Measurements from ENCODE around the gene NSD2.
A peak's percentile ranks its signal among the peaks of the same experiment; 100 is the strongest.

Gene NSD2

DNA sequence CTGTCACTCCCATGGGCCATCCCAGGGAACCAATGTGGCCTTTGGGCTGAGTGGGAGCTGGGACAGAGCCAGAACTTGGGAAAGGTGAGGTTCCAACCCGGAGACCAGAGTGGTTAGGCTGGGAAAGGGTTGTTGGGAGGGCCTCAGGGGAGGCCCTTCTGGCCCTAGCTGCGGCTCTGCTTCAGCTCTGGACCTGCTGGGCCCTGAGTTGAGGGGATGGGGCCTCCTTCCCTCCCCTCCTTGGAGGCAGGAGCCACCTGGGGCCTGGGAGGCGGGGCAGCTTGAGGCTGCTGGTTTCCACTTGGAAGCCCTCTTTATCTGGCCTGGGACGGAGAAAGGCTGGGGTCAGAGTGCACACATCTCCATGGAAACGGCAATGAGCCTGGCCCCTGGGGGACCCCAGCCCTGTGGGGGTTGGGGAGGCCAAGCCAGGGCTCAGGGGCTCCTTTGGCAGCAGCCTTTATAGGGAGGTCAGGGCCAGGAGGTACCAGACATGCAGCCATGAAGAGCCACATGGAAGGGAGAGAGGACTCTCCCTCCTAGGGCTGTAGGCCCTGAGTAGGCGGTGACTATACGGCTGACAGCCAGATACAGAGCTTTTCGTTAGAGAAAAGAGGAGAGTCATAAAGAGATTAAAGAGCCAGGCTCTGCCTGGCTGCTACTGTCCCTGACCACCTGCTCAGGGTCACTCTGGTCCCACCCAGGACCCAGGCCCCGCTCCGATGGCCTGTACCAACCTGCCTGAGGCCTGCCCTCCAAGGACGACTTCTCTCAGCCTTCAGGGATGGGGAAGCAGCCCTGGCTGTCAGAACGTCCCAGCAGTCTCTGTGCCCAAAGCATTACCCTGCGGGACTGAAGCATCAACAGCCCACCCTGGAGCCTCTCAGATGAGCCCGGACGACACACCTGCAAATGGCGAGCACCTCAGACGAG is 6.9 kb upstream of the NSD2 start:
- no peak for DNase-seq (ENCODE audit: low spot score)

GRCh38 chr4:1866189-1866661 is 5.0 kb upstream of the NSD2 start:
- DNase-seq (ENCODE audit: low spot score): no peak

DNA sequence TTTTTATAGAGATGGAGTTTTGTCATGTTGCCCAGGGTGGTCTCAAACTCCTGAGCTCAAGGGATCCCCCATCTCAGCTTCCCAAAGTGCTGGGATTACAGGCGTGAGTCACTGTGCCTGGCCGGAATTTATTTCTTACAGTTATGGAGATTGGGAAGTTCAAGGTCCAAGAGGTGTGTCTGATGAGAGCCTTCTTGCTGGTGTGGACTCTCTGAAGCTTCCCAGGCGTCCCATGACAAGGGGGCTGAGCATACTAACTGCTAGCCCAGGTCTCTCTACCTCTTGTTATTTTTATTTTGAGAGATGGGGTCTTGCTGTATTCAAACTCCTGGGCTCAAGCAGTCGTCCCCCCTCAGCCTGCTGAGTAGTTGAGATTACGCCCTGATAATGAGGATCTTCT is 2.9 kb upstream of the NSD2 start:
- DNase-seq (ENCODE audit: low spot score): no peak

- DNase-seq (ENCODE audit: low spot score): no peak
These were observed 2.3 kb upstream of the NSD2 start for GRCh38 chr4:1868912-1869311.

DNA sequence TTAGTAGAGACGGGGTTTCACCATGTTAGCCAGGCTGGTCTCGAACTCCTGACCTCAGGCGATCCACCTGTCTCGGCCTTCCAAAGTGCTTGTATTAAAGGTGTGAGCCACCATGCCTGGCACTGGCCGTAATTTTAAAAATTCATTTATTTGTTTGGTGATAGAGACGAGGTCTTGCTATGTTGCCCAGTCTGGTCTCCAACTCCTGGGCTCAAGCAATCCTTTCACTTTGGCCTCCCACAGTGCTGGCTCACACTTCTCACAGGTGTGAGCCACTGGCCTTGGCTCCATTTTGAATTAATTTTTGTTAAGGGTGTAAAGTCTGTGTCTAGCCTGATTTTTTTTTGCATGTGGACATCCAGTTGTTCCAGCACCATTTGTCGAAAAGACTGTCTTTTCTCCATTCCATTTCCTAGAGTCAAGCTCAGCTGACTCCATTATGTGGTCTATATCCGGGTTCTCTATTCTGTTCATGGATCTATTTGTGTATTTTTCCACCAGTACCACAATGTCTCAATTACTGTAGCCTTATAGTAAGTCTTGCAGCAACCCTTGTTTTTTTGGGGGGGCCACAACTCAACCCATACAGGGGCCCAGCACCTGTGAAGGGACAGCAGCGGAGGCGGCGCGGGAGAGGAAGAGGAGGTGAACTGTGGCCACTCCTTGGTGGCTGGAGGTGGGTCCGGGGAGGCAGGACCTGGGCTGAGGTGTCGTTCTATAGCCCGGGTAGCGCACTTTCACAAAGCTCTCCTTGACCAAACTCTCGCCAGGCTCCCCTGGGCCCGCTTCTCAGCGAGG is 1.5 kb upstream of the NSD2 start:
- no peak for DNase-seq (ENCODE audit: low spot score)

DNA sequence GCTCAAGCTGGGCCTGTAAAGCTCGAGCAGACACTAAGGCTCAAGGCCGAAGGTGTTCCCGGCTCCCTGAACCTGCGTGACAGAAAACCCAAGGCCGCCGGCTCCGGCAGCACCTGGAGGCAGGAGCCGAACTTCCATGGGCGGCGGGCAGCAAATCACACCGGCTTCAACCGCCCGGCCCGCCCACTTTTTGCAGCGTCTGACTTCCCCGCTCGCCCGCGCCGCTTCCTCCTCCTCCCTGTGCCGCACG is 940 bp upstream of the NSD2 start:
- peak; percentile 88 for DNase-seq (ENCODE audit: low spot score)

DNA sequence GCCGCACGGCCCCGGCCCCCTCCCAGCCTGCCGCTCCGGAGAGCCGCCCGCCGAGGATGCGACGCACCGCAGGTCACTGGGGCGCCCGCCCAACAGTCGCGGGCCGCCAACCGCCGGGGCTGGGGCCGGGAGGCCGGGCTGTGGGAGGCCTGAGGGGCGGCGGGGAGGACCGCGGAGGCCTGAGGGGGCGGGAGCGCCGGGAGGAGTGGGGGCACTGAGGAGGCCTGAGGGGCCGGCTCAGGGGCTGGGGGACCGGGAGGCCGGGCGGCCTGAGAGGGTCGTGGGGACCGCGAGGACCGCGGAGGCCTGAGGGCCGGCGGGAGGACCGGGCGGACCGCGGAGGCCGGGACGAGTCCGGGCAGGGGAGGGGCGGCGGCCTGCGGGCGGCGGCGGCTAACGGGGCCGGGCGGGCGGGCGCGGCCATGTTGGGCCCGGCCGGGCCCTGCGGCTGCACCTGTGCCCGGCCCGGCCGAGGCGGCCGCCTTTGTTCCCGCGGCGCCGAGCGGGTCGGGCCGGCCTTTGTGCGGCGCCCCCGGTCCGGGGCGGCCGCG is 353 bp downstream of the NSD2 start:
- DNase-seq (ENCODE audit: low spot score): peak; percentile 80

DNA sequence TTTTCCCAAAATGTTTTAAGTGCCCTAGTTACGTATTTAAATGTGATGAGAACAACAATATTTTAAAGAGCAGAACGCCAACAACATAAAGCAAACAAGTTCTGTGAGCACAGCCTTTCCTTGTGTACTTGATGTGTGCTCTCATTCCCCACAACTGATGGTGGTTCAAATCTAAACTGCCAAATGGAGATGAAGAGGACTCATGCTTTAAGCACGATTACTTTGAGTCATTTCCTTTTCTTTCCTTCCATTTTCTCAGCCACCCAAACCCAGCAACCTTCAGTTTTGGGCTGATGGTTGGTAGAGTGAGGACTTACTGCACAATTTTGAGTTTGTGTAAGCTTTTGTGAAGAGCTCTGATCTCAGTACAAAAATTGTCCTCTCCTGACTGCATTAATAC is 1.7 kb downstream of the NSD2 start:
- DNase-seq (ENCODE audit: low spot score): no peak

- DNase-seq (ENCODE audit: low spot score): no peak
These were observed 2.1 kb downstream of the NSD2 start for GRCh38 chr4:1873291-1873690.

- DNase-seq (ENCODE audit: low spot score): no peak
These were observed 2.6 kb downstream of the NSD2 start for GRCh38 chr4:1873776-1874175.

DNA sequence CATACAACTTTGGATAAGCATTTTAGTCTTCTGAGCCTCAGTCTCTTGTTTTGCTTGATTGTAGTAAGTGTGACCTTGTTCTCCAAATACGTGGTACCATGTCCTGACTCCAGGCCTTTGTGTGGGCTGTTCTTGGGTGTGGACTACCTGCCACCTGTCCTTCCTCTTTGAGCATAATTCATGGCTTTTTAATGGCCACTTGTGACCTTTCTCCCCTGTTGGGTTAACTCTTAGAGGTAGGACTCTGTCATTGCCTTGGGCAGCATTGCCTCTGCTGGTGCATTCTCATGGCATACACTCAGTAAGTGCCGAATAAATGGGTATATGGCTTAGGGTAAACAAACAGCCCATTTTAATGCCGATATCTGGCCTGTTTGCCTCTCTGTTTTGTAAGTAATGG is 3.0 kb downstream of the NSD2 start:
- no peak for DNase-seq (ENCODE audit: low spot score)

- DNase-seq (ENCODE audit: low spot score): no peak
These were observed 8.3 kb downstream of the NSD2 start for GRCh38 chr4:1879485-1879884.

DNA sequence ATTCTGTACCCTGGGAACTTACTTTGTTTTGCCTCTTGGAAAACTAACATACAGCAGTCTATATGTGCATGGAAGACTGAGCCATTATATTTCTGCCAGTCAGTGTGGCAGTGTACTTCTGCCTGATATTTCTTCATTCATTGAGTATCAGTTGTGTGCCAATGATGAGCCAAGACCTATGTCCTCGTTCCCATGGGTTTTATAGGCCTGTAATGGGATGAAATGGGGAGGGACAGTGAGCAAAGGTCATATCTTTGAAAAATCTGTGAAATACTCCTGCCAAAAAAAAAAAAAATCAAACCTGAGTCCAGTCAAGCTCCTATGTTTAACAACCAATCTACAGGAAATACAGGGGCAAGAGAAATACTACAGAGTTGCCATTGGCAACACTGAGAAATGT is 9.1 kb downstream of the NSD2 start:
- DNase-seq (ENCODE audit: low spot score): no peak

GRCh38 chr4:1882850-1883271 is 11.7 kb downstream of the NSD2 start:
- DNase-seq (ENCODE audit: low spot score): no peak

GRCh38 chr4:1883583-1883982 is 12.4 kb downstream of the NSD2 start:
- DNase-seq (ENCODE audit: low spot score): no peak

- DNase-seq (ENCODE audit: low spot score): no peak
These were observed 14.2 kb downstream of the NSD2 start for GRCh38 chr4:1885414-1885813.

GRCh38 chr4:1887052-1887451 is 15.9 kb downstream of the NSD2 start:
- DNase-seq (ENCODE audit: low spot score): no peak

- no peak for DNase-seq (ENCODE audit: low spot score)
These were observed 19.9 kb downstream of the NSD2 start for GRCh38 chr4:1890979-1891570.

GRCh38 chr4:1895971-1896657 is 24.9 kb downstream of the NSD2 start:
- no peak for DNase-seq (ENCODE audit: low spot score)

GRCh38 chr4:1896658-1896991 is 25.4 kb downstream of the NSD2 start:
- DNase-seq (ENCODE audit: low spot score): no peak

DNA sequence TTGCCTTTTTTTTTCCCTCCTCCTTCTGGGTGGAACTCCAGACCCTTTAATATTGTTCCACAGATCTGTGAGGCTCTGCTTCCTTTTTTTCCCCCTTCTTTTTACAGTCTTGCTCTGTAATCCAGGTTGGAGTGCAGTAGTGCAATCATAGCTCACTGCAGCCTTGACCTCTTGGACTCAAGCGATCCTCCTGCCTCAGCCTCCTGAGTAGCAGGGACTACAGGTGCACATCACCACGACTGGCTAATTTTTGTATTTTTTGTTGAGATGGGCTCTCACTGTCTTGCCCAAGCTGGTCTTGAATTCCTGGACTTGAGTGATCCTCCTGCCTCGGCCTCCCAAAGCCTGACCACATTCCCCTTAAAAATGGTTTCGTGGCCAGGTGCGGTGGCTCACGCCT is 26.8 kb downstream of the NSD2 start:
- no peak for DNase-seq (ENCODE audit: low spot score)

DNA sequence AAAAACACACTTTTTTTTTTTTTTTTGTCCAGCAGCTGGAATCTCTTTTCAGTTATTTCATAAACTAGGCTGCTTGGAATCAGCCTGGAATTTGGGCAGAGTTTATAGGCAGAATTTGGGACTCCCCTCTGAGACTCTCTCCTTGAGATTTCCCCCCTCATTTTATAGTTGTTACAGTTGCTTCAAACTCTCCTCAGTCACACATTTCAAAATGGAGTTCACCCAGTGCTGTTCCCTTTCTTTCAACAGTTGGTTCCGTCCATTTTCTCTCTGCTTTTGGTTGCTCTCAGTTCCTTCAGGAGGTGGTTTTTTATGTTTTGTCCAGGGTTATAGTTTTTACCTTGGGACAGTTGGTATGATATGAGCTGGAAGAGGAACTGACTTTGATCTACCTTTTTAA is 27.5 kb downstream of the NSD2 start:
- no peak for DNase-seq (ENCODE audit: low spot score)

All from iPS-NIHi11 (cell line).